AG09309 (cell line): ENCODE measurements around the gene EFCC1.
"Not testable (repeated sequence)": the region's sequence is repeated elsewhere in the genome, so short reads cannot be mapped to it uniquely, and the experiment has no call there.

Experiments used
- DNase-seq: peaks from one replicate; pipeline ENCODE4 v3.0.0-alpha.2; 2010; ENCODE audit warnings: low read depth
- H3K4me3 ChIP-seq: 2 replicates; pipeline ENCODE4 v1.5.1; 2011; ENCODE audit warnings: mild to moderate bottlenecking, low read depth, low read length, moderate library complexity; ENCODE audit not compliant: control insufficient read depth
- CTCF ChIP-seq: IDR thresholded peaks from 2 replicates; pipeline ENCODE4 v1.5.1; 2011; ENCODE audit warnings: mild to moderate bottlenecking, low read depth, low read length, inconsistent platforms; ENCODE audit not compliant: insufficient read depth, control insufficient read depth; ENCODE audit errors: missing control alignments

EFCC1 gene

GRCh38 chr3:129087138-129087702, 86.1 kb downstream of the EFCC1 start:
- no peak for DNase-seq
- H3K4me3 ChIP-seq: no peak overlapping the region
- no peak for TF ChIP-seq CTCF

- not testable (repeated sequence) for H3K4me3 ChIP-seq, DNase-seq
Measured at GRCh38 chr3:129087904-129088303, 86.8 kb downstream of the EFCC1 start.

- H3K4me3 ChIP-seq, DNase-seq: not testable (repeated sequence)
Measured at GRCh38 chr3:129088312-129088711, 87.2 kb downstream of the EFCC1 start.
